Fibroblast of lung (primary cell): ENCODE data around the gene JAM2. TPM values are rescaled to one million over a fixed set of nuclear protein-coding genes. Genes with fewer than 3 reads are reported as not detected.

Experiments used
- DNase-seq, 2 donors: peaks; one replicate each; pipeline versions ENCODE4 v3.0.0 to v3.0.0-alpha.2; 2010; ENCODE audit warnings: low read depth in 2 of 2
- H2AFZ ChIP-seq: 2 replicates; pipeline ENCODE4 v1.5.1; 2012; ENCODE audit warnings: low read length, control low read depth, inconsistent platforms
- H3K27ac ChIP-seq: 2 replicates; pipeline ENCODE4 v1.5.1; 2011; ENCODE audit warnings: low read length, control low read depth; ENCODE audit not compliant: insufficient read depth
- H3K27me3 ChIP-seq: 2 replicates; pipeline ENCODE4 v1.5.1; 2011; ENCODE audit warnings: mild to moderate bottlenecking, low read length; ENCODE audit not compliant: control insufficient read depth, insufficient read depth
- H3K36me3 ChIP-seq: 2 replicates; pipeline ENCODE4 v1.5.1; 2011; ENCODE audit warnings: low read length; ENCODE audit not compliant: control insufficient read depth, insufficient read depth
- H3K4me1 ChIP-seq: 2 replicates; pipeline ENCODE4 v1.5.1; 2011; ENCODE audit warnings: low read length; ENCODE audit not compliant: control insufficient read depth, insufficient read depth; ENCODE audit errors: extremely low read depth
- H3K4me2 ChIP-seq: 2 replicates; pipeline ENCODE4 v1.5.1; 2011; ENCODE audit warnings: low read length, control low read depth; ENCODE audit not compliant: insufficient read depth; ENCODE audit errors: extremely low read depth
- H3K4me3 ChIP-seq, 4 experiments: fragments of 200-600 bp in 1 of 4; sonication (generic) in 1 of 4; replicated peaks in 1 of 4; 2 replicates each; pipeline ENCODE4 v1.5.1; 2011 to 2016; ENCODE audit warnings: low read length in 4 of 4, low read depth in 3 of 4, mild to moderate bottlenecking in 3 of 4, control low read depth in 2 of 4, inconsistent platforms in 1 of 4, mixed read lengths in 1 of 4; ENCODE audit not compliant: insufficient read depth in 1 of 4; ENCODE audit errors: control extremely low read depth in 1 of 4
- H3K79me2 ChIP-seq: 2 replicates; pipeline ENCODE4 v1.5.1; 2012; ENCODE audit warnings: mild to moderate bottlenecking, low read length, inconsistent platforms; ENCODE audit not compliant: control insufficient read depth, insufficient read depth
- H3K9ac ChIP-seq: 2 replicates; pipeline ENCODE4 v1.5.1; 2011; ENCODE audit warnings: mild to moderate bottlenecking, low read length, control low read depth; ENCODE audit not compliant: insufficient read depth
- H3K9me3 ChIP-seq: 2 replicates; pipeline ENCODE4 v1.5.1; 2012; ENCODE audit warnings: low read depth, low read length; ENCODE audit not compliant: control insufficient read depth, insufficient read depth
- H4K20me1 ChIP-seq: 2 replicates; pipeline ENCODE4 v1.5.1; 2011; ENCODE audit warnings: low read length; ENCODE audit not compliant: control insufficient read depth, insufficient read depth; ENCODE audit errors: extremely low read depth
- EZH2 ChIP-seq: IDR thresholded peaks from 2 replicates; pipeline ENCODE4 v1.5.1; 2012; ENCODE audit warnings: low read length, control low read depth, mild to moderate bottlenecking; ENCODE audit errors: missing control alignments
- polyA plus RNA-seq, 2 donors: library from polyadenylated mRNA; depleted of rRNA in 1 of 2; stranded (reverse) in 1 of 2; unstranded in 1 of 2; fragments of >200 nt; gene quantifications; 2 replicates each; pipeline ENCODE4 v1.2.1, GENCODE V29; 2011 to 2012; ENCODE audit warnings: missing spikeins in 1 of 2
- total RNA-seq: library from RNA; depleted of rRNA; stranded (reverse); fragments of >200 nt; gene quantifications from 2 replicates; pipeline ENCODE4 v1.2.1, GENCODE V29; 2014
- TF ChIP-seq, protein P1 (sequence below), 2 donors: IDR thresholded peaks in 1 of 2; conservative IDR thresholded peaks in 1 of 2; 1 replicate in 1 of 2; 2 replicates in 1 of 2; pipeline ENCODE4 v1.5.1; 2011 to 2012; ENCODE audit warnings: low read length in 2 of 2, control low read depth in 1 of 2, inconsistent platforms in 1 of 2, low read depth in 1 of 2, mild to moderate bottlenecking in 1 of 2

The JAM2 gene
- total and polyA plus RNA-seq, 2 donors (not counting 1 experiment from before 2014, with no cell fraction given): 1.4 to 2.1 TPM

DNA sequence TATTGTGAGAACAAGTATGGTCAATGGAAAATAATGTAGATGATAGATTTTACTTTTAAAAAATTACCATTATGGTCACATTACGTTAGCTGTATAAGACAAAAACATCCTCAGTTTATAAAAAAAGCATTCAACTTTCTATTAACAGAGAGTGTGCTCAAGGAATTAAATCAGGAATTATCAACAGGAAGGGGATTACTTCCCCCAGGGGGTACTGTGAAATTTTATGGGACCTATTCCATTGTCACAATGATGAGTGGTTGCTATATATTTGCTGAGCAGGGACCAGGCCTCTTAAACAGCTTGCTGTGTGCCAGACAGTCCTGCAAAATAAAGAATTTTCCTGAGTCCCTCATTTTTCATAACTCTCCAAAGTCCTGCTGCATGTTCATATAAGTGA, 21.2 kb downstream of the JAM2 start:
- TF ChIP-seq EZH2: no peak
- TF ChIP-seq, protein P1, sequence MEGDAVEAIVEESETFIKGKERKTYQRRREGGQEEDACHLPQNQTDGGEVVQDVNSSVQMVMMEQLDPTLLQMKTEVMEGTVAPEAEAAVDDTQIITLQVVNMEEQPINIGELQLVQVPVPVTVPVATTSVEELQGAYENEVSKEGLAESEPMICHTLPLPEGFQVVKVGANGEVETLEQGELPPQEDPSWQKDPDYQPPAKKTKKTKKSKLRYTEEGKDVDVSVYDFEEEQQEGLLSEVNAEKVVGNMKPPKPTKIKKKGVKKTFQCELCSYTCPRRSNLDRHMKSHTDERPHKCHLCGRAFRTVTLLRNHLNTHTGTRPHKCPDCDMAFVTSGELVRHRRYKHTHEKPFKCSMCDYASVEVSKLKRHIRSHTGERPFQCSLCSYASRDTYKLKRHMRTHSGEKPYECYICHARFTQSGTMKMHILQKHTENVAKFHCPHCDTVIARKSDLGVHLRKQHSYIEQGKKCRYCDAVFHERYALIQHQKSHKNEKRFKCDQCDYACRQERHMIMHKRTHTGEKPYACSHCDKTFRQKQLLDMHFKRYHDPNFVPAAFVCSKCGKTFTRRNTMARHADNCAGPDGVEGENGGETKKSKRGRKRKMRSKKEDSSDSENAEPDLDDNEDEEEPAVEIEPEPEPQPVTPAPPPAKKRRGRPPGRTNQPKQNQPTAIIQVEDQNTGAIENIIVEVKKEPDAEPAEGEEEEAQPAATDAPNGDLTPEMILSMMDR (conservative IDR thresholded peaks at IDR 0.05 in 1 of 2, IDR thresholded peaks at IDR 0.05 in 1 of 2; ENCODE audit: low read depth in 1 of 2, low read length in 2 of 2): no peak
- no peaks in the 10 kb centered on the region for H3K9me3 ChIP-seq
- no peak overlapping the region for H3K9ac ChIP-seq
- DNase-seq: no peak
- H3K4me2 ChIP-seq: no peak overlapping the region
- H4K20me1 ChIP-seq: no peaks in the 10 kb centered on the region
- no peak overlapping the region for H3K27ac ChIP-seq
- H2AFZ ChIP-seq: no peak overlapping the region
- no peaks in the 10 kb centered on the region for H3K36me3 ChIP-seq
- no peaks in the 10 kb centered on the region for H3K79me2 ChIP-seq
- H3K4me1 ChIP-seq: no peaks in the 10 kb centered on the region
- H3K27me3 ChIP-seq: no peaks in the 10 kb centered on the region
- no peak overlapping the region for H3K4me3 ChIP-seq

DNA sequence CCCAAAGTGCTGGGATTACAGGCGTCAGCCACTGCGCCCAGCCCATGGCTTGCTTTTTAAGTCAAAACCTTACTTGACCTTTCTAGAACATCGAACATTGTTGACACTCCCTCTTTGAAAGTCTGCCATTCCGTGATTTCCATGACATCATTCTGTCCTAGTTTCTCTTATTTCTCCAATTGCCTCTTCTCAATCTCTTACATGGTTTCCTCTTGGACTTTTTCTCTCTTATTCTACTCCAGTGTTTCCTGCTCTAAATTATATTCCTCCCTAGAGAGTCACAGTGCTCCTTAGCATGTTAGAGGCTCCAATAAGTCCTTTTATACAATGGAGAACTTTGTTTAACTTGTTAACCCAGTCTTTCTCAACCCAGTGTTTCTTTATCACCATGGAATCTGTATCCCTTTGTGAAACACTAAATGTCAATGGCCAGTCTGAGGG, 25.5 kb downstream of the JAM2 start:
- H3K4me1 ChIP-seq: no peaks in the 10 kb centered on the region
- H3K9me3 ChIP-seq: no peaks in the 10 kb centered on the region
- no peaks in the 10 kb centered on the region for H3K36me3 ChIP-seq
- no peak overlapping the region for H3K27ac ChIP-seq
- H4K20me1 ChIP-seq: no peaks in the 10 kb centered on the region
- no peaks in the 10 kb centered on the region for H3K27me3 ChIP-seq
- H2AFZ ChIP-seq: no peak overlapping the region
- no peak overlapping the region for H3K4me2 ChIP-seq
- no peak overlapping the region for H3K4me3 ChIP-seq
- H3K79me2 ChIP-seq: no peaks in the 10 kb centered on the region
- no peak for DNase-seq
- no peak overlapping the region for H3K9ac ChIP-seq
- TF ChIP-seq EZH2: no peak
- TF ChIP-seq, protein P1 (conservative IDR thresholded peaks at IDR 0.05 in 1 of 2, IDR thresholded peaks at IDR 0.05 in 1 of 2; ENCODE audit: low read depth in 1 of 2, low read length in 2 of 2): no peak

- DNase-seq: peak; percentile 60 to 79
- Histone ChIP-seq H3K9ac (no peak overlapping the region), H4K20me1 (no peaks in the 10 kb centered on the region), H3K27ac (no peak overlapping the region), H3K36me3 (no peaks in the 10 kb centered on the region), H3K27me3 (no peaks in the 10 kb centered on the region), H3K4me1 (no peaks in the 10 kb centered on the region), H2AFZ (no peak overlapping the region), H3K4me3 (no peak overlapping the region), H3K4me2 (no peak overlapping the region), H3K79me2 (no peaks in the 10 kb centered on the region), H3K9me3 (no peaks in the 10 kb centered on the region)
- no peak for TF ChIP-seq EZH2
- TF ChIP-seq, protein P1 (conservative IDR thresholded peaks at IDR 0.05 in 1 of 2, IDR thresholded peaks at IDR 0.05 in 1 of 2; ENCODE audit: low read depth in 1 of 2, low read length in 2 of 2): no peak
Observed at GRCh38 chr21:25670726-25671125, 31.7 kb downstream of the JAM2 start.
